Adrenal gland (tissue), 12 donors: ENCODE results near the gene KLF16. TPM values are rescaled to one million over a fixed set of nuclear protein-coding genes. Genes with fewer than 3 reads are reported as not detected.
A peak's percentile ranks its signal among the peaks of the same experiment; 100 is the strongest.

Experiments used
- DNase-seq, 7 donors: peaks; one replicate each; pipeline ENCODE4 v3.0.0-alpha.2; 2019 to 2020
- H3K27ac ChIP-seq, 5 donors: fragments of 200-600 bp; sonication (generic) in 4 of 5; 1 replicate in 3 of 5; 2 replicates in 2 of 5; pipeline versions ENCODE4 v1.5.1 to v1.8.0; 2016 to 2020; ENCODE audit warnings: mild to moderate bottlenecking in 1 of 5
- H3K27me3 ChIP-seq: fragments of 200-600 bp; 2 replicates; pipeline ENCODE4 v1.8.0; 2021
- H3K36me3 ChIP-seq, 2 donors: fragments of 200-600 bp; replicated peaks in 1 of 2; 1 replicate in 1 of 2; 2 replicates in 1 of 2; pipeline versions ENCODE4 v1.5.1 to v1.8.0; 2018 to 2022
- H3K4me1 ChIP-seq, 2 donors: fragments of 200-600 bp; replicated peaks in 1 of 2; 1 replicate in 1 of 2; 2 replicates in 1 of 2; pipeline versions ENCODE4 v1.5.1 to v1.8.0; 2018 to 2021
- H3K4me3 ChIP-seq, 4 donors: fragments of 200-600 bp; sonication (generic) in 3 of 4; one replicate each; pipeline ENCODE4 v1.5.1; 2016 to 2018
- H3K9me3 ChIP-seq, 3 donors: fragments of 200-600 bp; sonication (generic) in 1 of 3; replicated peaks in 1 of 3; 1 replicate in 2 of 3; 2 replicates in 1 of 3; pipeline versions ENCODE4 v1.5.1 to v1.8.0; 2016 to 2021
- CTCF ChIP-seq, 6 experiments: fragments of 450-650 bp in 4 of 6; fragments of 200-600 bp in 2 of 6; sonication (generic) in 1 of 6; IDR thresholded peaks; 1 replicate in 5 of 6; 2 replicates in 1 of 6; pipeline versions ENCODE4 v1.5.1 to v1.8.0; 2016 to 2021; ENCODE audit warnings: antibody characterized with exemption in 6 of 6, mild to moderate bottlenecking in 2 of 6, moderate library complexity in 1 of 6
- POLR2A ChIP-seq, 2 donors: fragments of 450-650 bp; IDR thresholded peaks; one replicate each; pipeline ENCODE4 v1.6.1; 2017; ENCODE audit warnings: antibody characterized with exemption in 2 of 2, mild to moderate bottlenecking in 2 of 2, moderate library complexity in 1 of 2
- WGBS, 4 donors: extraction: QIAGEN DNeasy Blood & Tissue Kit in 2 of 4; methylation state at CpG; one replicate each; pipeline versions ENCODE4 v1.1.5 to v1.1.7; 2013 to 2017; 5-methylcytosine and 5-hydroxymethylcytosine counted together
- intact Hi-C, 2 donors: fragments of 100-400 bp; cut with DNase I; formaldehyde crosslinking; loops; one replicate each; pipeline versions ENCODE4 v1.14.1 to v1.15.0; 2022 to 2023
- polyA plus RNA-seq, 3 donors: library from polyadenylated mRNA; stranded (reverse); fragments of 200-250 nt in 2 of 3; fragments of 350-450 nt in 1 of 3; fragmentation: Illumina TruSeq in 1 of 3; extraction: RNeasy Lipid Tissue Mini Kit (QIAGEN cat#74804) in 1 of 3; gene quantifications; one replicate each; pipeline ENCODE4 v1.2.3, GENCODE V29; 2013 to 2014
- total RNA-seq, 9 donors: library from RNA; depleted of rRNA in 4 of 9; stranded (reverse); fragments of >200 nt in 4 of 9; fragments of 120-200 nt in 1 of 9; fragmentation: NEBNext Ultra II Directional in 1 of 9; extraction: Animal tissue kit (Norgen Biotek cat#: 25700) in 1 of 9; gene quantifications; one replicate each; pipeline versions ENCODE4 v1.1.0 to v1.2.4, GENCODE V29; 2013 to 2023
- donor health status: healthy with polysubstance abuse.
- donor health status: Bipolar disorder and iron deficiency.
- donor health status: DM: yes; HTN: yes; CAD: no.
- donor health status: DM: no; HTN: no; CAD: no.
- donor health status: DM: no; HTN: no; CAD: no.
- donor health status: DM: yes; HTN: yes; CAD: no.

Gene KLF16
- total and polyA plus RNA-seq, 12 donors, result 2.0 to 28.1 (median 13.9) TPM

GRCh38 chr19:1864480-1865171 lies 1.2 kb upstream of the KLF16 start:
- peak in 1 of 2 donors; percentile 22 for TF ChIP-seq POLR2A (IDR thresholded peaks at IDR 0.05)
- peak; percentile 65 to 86 (median 72) for TF ChIP-seq CTCF (IDR thresholded peaks at IDR 0.05)
- peak overlapping the region; percentile 81 to 92 (median 87) for H3K27ac ChIP-seq
- no peaks in the 10 kb centered on the region for H3K36me3 ChIP-seq
- peak overlapping the region; percentile 46 to 86 (median 68) for H3K4me3 ChIP-seq
- 5 to 40% (median 10%) methylated on average over 2 to 52 of the region's 52 CpGs for WGBS, 4 donors
- no peaks in the 10 kb centered on the region for H3K27me3 ChIP-seq
- peak; percentile 75 to 84 (median 81) for DNase-seq
- H3K4me1 ChIP-seq, result peaks cover 21 to 30% of the 10 kb centered on the region in 2 donors
- no peaks in the 10 kb centered on the region for H3K9me3 ChIP-seq
- intact Hi-C loops, result loop anchor here in 1 of 2 donors (10.0 kb wide), 1 partner anchor 60 kb away; no protein-coding TSS in a partner anchor

DNA sequence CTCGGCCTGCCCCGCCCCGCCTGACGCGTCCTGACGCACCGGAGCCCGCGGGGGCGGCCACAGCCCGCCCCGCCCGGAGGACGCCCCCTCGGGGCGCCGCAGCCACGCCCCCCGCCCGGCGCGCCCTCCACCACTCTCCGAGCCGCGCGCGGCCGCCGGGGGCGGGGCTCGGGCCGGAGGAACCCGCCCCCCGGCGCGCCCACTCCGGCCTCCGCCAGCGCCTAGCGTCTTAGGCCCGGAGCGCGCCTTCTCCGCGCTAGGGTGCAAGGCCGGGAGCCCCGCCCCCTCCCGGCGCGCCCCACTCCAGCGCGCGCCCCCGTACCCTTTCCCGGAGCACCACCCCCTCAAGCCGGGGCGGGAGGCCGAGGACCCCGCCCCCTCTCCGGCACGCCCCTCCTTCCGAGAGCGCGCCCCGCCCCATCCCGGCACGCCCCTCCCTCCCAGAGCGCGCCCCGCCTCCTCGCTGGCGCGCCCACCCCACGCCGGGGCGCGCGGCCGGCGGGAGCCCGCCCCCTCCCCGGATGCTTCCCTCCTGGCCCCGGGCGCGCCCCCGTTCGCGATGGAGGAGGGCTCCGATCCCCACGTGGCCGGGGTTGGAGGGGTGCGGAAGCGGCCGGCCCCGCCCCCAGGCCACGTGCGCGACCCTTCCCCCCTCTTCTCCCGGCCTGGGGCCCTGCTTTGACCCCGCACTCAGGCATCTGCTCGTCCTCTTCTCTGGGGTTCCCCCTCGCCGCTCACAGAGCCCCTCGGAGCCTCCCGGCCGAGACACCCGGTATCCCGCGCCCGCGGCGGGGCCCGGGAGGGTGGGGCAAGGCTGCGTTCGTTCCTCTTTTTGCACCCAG lies 480 bp upstream of the KLF16 start:
- Histone ChIP-seq H3K27ac (peak overlapping the region; percentile 81 to 92 (median 87)), H3K4me1 (peaks cover 21 to 31% of the 10 kb centered on the region in 2 donors), H3K27me3 (no peaks in the 10 kb centered on the region), H3K9me3 (no peaks in the 10 kb centered on the region), H3K36me3 (no peaks in the 10 kb centered on the region), H3K4me3 (peak overlapping the region; percentile 46 to 86 (median 68))
- intact Hi-C loops, result loop anchor here in 1 of 2 donors (10.0 kb wide), 1 partner anchor 61 kb away; no protein-coding TSS in a partner anchor
- 0% methylated on average over 82 to 102 of the region's 115 CpGs; no CpG with 5 or more reads in 2 of the 4 donors for WGBS, 4 donors
- peak; percentile 88 to 93 (median 92) for DNase-seq
- TF ChIP-seq CTCF (IDR thresholded peaks at IDR 0.05) (no peak), POLR2A (IDR thresholded peaks at IDR 0.05) (peak in 1 of 2 donors; percentile 1)

- 0 to 1% (median 1%) methylated on average over 34 to 109 of the region's 109 CpGs for WGBS, 4 donors
Measured at GRCh38 chr19:1862424-1863327, 703 bp downstream of the KLF16 start.

More at GRCh38 chr19:1862424-1863327, 703 bp downstream of the KLF16 start:
- Histone ChIP-seq H3K9me3 (no peaks in the 10 kb centered on the region), H3K36me3 (no peaks in the 10 kb centered on the region), H3K27me3 (no peaks in the 10 kb centered on the region), H3K27ac (peak overlapping the region in 2 of 5 donors; percentile 6 to 92), H3K4me3 (peak overlapping the region in 3 of 4 donors; percentile 18 to 86 (median 53)), H3K4me1 (peaks cover 26 to 39% of the 10 kb centered on the region in 2 donors)
- DNase-seq, result peak in 2 of 7 donors; percentile 56 to 64
- TF ChIP-seq POLR2A (IDR thresholded peaks at IDR 0.05), result no peak
- no peak for TF ChIP-seq CTCF (IDR thresholded peaks at IDR 0.05)
- intact Hi-C loops, result loop anchor here in 1 of 2 donors (10.0 kb wide), 1 partner anchor 62 kb away; no protein-coding TSS in a partner anchor
